Activated B cell treated with CpG ODN at 0.5 μM for 24 hours (primary cell): ENCODE measurements around the gene DYNAP. TPM values are rescaled to one million over a fixed set of nuclear protein-coding genes. Genes with fewer than 3 reads are reported as not detected.

Experiments
- ATAC-seq: fragments of 200-7000 bp; cut with Tn5 transposase; one replicate; pipeline ENCODE4 v1.10.0; 2021; ENCODE audit warnings: low read depth, mild to moderate bottlenecking, moderate library complexity
- CTCF ChIA-PET: fragments of 350-600 bp; sonication (Branson Sonifier 250); formaldehyde crosslinking; loops from one replicate; lab custom pipeline; 2021; ENCODE audit warnings: antibody characterized with exemption; lab: Charles Lee
- POLR2A ChIA-PET: fragments of 350-600 bp; sonication (Branson Sonifier 250); formaldehyde crosslinking; loops from one replicate; lab custom pipeline; 2021; ENCODE audit warnings: antibody characterized with exemption; lab: Charles Lee
- DNase-seq: peaks from one replicate; pipeline ENCODE4 v3.0.0; 2022
- H3K27ac Mint-ChIP-seq: one replicate; pipeline ENCODE4 v1.8.0; 2020; ENCODE audit warnings: mixed read lengths
- H3K27me3 Mint-ChIP-seq: one replicate; pipeline ENCODE4 v1.8.0; 2021; ENCODE audit warnings: mixed read lengths
- H3K36me3 Mint-ChIP-seq: one replicate; pipeline ENCODE4 v1.8.0; 2021; ENCODE audit warnings: low read depth, mixed read lengths
- H3K4me1 Mint-ChIP-seq: one replicate; pipeline ENCODE4 v1.8.0; 2021; ENCODE audit warnings: mixed read lengths
- H3K4me3 Mint-ChIP-seq: one replicate; pipeline ENCODE4 v1.8.0; 2020; ENCODE audit warnings: mild to moderate bottlenecking, mixed read lengths
- H3K9me3 Mint-ChIP-seq: one replicate; pipeline ENCODE4 v1.8.0; 2020; ENCODE audit warnings: mixed read lengths
- intact Hi-C: fragments of 100-400 bp; cut with micrococcal nuclease; formaldehyde crosslinking; loops from one replicate; pipeline ENCODE4 v1.15.1; 2024
- total RNA-seq: library from RNA; stranded (reverse); gene quantifications from 2 replicates; pipeline ENCODE4 v1.2.3, GENCODE V29; 2022
- TF ChIP-seq, protein P1 (sequence below): fragments of 200-600 bp; IDR thresholded peaks from one replicate; pipeline ENCODE4 v1.8.0; 2022; ENCODE audit warnings: antibody characterized with exemption, mild to moderate bottlenecking

DYNAP gene
- total RNA-seq, 1 donor from 2014 or later, result not detected

DNA sequence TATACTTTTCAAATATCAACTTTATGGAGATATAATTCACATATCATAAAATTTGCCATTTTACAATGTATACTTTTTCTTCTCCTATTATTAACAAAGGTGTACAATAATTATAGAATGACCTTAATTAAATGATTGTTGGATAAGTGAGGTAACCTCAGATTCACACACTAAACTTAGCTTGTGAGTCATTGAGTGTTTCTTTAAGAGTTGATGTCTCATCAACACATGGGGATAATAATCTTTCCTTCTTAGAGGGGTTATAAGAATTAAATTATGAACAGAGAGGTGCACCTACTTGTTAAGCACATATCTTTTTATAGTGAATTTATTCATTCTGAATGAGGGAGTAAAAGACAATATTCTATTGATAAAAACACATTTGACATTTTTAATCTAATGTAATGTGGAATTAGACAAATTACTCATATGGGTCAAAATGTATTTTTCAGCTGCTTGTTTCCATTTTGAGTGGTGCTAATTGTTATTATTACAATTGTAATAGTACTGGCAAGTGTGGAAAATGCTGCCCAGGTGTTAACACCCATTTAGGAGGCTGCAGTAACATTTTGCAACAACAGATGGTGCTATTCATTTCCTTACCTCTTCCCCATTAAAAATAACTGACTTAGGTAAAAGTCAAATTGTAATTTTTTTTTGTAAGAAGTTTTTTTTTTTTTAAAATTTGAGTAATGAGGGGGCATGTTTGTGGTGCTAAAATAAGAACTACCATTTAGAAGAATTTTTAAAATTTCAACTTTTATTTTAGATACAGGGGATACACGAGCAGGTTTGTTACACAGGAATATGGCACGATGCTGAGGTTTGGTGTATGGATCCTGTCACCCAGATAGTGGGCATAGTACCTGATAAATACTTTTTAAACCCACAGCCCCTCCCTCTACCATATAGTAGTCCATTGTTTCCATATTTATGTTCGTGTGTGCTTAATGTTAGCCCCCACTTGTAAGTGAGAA, 32.1 kb upstream of the DYNAP start:
- H3K9me3 Mint-ChIP-seq, result no peaks in the 10 kb centered on the region
- H3K4me3 Mint-ChIP-seq, result no peak overlapping the region
- ChIA-PET POLR2A (no interaction called here), CTCF (interaction anchor here (0.7 to 1.6 kb wide), 4 partner anchors 113 to 425 kb away, joined by 3 to 4 read pairs (median 4); no protein-coding TSS in a partner anchor)
- ATAC-seq (no peak), DNase-seq (no peak)
- TF ChIP-seq, protein P1, sequence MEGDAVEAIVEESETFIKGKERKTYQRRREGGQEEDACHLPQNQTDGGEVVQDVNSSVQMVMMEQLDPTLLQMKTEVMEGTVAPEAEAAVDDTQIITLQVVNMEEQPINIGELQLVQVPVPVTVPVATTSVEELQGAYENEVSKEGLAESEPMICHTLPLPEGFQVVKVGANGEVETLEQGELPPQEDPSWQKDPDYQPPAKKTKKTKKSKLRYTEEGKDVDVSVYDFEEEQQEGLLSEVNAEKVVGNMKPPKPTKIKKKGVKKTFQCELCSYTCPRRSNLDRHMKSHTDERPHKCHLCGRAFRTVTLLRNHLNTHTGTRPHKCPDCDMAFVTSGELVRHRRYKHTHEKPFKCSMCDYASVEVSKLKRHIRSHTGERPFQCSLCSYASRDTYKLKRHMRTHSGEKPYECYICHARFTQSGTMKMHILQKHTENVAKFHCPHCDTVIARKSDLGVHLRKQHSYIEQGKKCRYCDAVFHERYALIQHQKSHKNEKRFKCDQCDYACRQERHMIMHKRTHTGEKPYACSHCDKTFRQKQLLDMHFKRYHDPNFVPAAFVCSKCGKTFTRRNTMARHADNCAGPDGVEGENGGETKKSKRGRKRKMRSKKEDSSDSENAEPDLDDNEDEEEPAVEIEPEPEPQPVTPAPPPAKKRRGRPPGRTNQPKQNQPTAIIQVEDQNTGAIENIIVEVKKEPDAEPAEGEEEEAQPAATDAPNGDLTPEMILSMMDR, result no peak
- peaks cover 4% of the 10 kb centered on the region for H3K27me3 Mint-ChIP-seq
- intact Hi-C loops, result loop anchor here (2.0 to 5.0 kb wide), 2 partner anchors 112 to 337 kb away; partner anchors contain the start of gene MBD2
- no peaks in the 10 kb centered on the region for H3K36me3 Mint-ChIP-seq
- no peaks in the 10 kb centered on the region for H3K4me1 Mint-ChIP-seq
- H3K27ac Mint-ChIP-seq, result no peak overlapping the region

DNA sequence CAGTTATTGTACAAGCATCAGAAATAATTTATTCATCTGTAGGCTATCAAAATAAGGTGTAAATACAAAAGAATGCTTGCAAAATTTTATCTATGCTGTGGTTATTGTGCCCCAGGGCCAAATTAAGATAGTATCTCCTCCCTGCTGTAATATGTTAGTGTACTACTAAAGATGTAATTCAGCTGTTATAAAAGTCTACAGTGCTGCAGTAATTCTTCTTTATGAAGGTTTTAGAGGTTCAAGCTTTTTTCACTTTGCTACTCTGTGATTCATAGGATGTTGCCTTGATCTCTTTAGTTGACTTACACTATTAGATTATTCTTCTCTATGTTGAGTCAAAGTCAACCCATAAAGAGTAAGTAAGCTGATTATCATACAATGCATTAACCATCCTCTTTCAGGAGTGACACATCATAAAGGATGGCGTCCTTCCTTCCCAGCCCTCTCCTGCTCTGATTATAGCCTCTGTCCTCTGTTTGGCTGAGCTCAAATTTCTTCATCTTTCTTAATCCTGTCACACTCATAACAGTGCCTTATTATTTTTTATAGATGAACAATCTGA, 29.3 kb upstream of the DYNAP start:
- H3K36me3 Mint-ChIP-seq, result no peaks in the 10 kb centered on the region
- no peak for DNase-seq

DNA sequence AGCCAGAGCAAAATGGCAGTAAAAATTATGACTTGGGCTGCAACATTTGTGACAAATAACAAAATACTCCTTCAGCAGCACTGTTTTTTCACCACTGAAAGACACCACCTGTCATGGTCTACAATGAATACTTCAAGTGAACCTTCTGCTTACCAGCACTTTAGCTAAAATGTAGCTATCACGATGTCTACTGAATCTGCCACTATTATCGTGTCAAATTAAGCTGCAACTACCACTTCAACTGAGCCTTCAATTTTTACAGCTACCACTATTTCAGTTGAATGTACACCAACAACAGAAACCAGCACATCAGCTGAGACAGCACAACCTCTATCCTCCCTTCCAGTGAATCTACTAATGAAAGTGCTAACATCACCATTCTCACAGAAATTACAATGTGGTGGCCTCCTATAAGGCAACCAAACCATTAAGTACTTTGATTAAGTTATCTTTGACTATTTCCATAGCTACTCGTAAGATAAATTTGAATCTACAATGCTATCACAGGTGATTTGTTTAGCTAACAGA, 10.8 kb upstream of the DYNAP start:
- DNase-seq (no peak), ATAC-seq (no peak)
- ChIA-PET CTCF (no interaction called here), POLR2A (no interaction called here)
- Mint-ChIP-seq H3K27ac (no peak overlapping the region), H3K9me3 (no peaks in the 10 kb centered on the region), H3K4me1 (no peaks in the 10 kb centered on the region), H3K36me3 (no peaks in the 10 kb centered on the region), H3K4me3 (no peak overlapping the region), H3K27me3 (peaks cover 4% of the 10 kb centered on the region)
- TF ChIP-seq, protein P1, result no peak
- intact Hi-C loops, result no loop called here

More for the DNA sequence above, 29.3 kb upstream of the DYNAP start:
- CTCF ChIA-PET, result no interaction called here
- H3K9me3 Mint-ChIP-seq, result no peaks in the 10 kb centered on the region
- H3K27ac Mint-ChIP-seq, result no peak overlapping the region
- H3K4me3 Mint-ChIP-seq, result no peak overlapping the region
- POLR2A ChIA-PET, result no interaction called here
- peaks cover 3% of the 10 kb centered on the region for H3K27me3 Mint-ChIP-seq
- intact Hi-C loops, result no loop called here
- TF ChIP-seq, protein P1, result no peak
- ATAC-seq, result no peak
- H3K4me1 Mint-ChIP-seq, result no peaks in the 10 kb centered on the region

DNA sequence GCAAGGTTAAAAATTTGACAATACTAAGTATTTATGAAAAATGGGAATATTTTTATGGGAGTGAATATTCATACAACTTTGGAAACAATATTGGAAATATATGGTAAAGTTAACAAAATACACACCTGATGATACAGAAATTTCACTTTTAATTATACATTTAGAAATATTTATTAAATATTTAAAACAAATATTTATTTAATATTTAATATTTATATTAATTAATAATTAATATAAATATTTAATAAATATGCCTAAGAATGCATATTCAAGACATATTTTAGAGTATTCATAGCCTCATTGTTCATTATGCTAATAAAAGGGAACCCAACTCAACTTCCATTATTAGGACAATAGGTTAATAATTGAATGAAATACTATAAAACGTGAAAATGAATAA, 7.0 kb upstream of the DYNAP start:
- ATAC-seq (no peak), DNase-seq (no peak)
- H3K36me3 Mint-ChIP-seq, result no peaks in the 10 kb centered on the region
- H3K9me3 Mint-ChIP-seq, result no peaks in the 10 kb centered on the region
- TF ChIP-seq, protein P1, result no peak
- ChIA-PET POLR2A (no interaction called here), CTCF (no interaction called here)
- H3K27me3 Mint-ChIP-seq, result no peaks in the 10 kb centered on the region
- H3K4me3 Mint-ChIP-seq, result no peak overlapping the region
- intact Hi-C loops, result no loop called here
- no peak overlapping the region for H3K27ac Mint-ChIP-seq
- no peaks in the 10 kb centered on the region for H3K4me1 Mint-ChIP-seq

DNA sequence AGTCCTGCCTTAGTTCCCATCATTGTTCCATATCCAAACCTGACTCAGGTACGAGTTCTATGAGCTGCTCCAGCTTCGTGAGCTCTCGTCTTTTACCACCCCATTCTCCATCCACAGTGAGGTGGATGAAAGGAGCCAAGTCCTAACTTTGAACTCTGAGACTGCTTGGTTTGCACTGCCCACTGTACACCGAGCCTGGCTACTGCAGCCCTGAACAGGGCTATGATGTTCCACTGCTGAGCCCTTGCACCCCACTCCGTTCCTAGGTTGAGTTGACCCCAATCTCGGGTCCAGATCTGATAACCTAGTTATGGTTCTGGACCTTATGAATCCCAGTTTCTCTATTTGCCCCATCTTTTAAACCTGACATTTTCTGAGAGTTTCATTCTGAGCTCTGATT, 5.3 kb upstream of the DYNAP start:
- Mint-ChIP-seq H3K27me3 (no peaks in the 10 kb centered on the region), H3K4me1 (no peaks in the 10 kb centered on the region), H3K36me3 (no peaks in the 10 kb centered on the region), H3K4me3 (no peak overlapping the region), H3K9me3 (no peaks in the 10 kb centered on the region), H3K27ac (no peak overlapping the region)
- ATAC-seq, result no peak
- no peak for DNase-seq
- TF ChIP-seq, protein P1, result no peak
- POLR2A ChIA-PET, result no interaction called here
- intact Hi-C loops, result no loop called here
- CTCF ChIA-PET, result no interaction called here
